ENCODE results near the gene OR2A25.
A peak's percentile ranks its signal among the peaks of the same experiment; 100 is the strongest.

The OR2A25 gene, protein sequence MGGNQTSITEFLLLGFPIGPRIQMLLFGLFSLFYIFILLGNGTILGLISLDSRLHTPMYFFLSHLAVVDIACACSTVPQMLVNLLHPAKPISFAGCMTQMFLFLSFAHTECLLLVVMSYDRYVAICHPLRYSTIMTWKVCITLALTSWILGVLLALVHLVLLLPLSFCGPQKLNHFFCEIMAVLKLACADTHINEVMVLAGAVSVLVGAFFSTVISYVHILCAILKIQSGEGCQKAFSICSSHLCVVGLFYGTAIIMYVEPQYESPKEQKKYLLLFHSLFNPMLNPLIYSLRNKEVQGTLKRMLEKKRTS

DNA sequence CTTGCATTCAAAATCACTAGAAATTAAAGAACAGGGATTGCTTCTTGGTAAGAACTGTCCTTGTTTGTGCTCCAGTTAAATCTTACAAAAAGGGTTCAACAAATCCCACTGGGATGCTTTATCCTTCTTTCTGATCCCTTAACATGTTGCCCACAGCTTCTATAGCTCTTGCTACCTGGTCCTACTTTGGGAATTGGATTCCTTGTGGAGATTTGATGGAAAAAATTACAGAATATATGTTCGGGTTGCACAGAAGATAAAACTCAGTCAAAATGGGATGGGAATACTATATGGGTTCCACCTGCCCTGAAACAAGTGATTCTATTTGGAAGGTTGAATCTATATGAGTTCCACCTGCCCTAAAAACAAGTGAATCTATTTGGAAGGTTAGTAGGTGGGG is at the start of gene OR2A25:
Gene OR2A25, plus strand, starts transcription at position 301 of the 400 bp plus-strand sequence. CDS start 4,409 bp downstream, outside the sequence.
- no peak within 1 kb of the TSS for H3K27ac ChIP-seq
- TF ChIP-seq, protein P1, sequence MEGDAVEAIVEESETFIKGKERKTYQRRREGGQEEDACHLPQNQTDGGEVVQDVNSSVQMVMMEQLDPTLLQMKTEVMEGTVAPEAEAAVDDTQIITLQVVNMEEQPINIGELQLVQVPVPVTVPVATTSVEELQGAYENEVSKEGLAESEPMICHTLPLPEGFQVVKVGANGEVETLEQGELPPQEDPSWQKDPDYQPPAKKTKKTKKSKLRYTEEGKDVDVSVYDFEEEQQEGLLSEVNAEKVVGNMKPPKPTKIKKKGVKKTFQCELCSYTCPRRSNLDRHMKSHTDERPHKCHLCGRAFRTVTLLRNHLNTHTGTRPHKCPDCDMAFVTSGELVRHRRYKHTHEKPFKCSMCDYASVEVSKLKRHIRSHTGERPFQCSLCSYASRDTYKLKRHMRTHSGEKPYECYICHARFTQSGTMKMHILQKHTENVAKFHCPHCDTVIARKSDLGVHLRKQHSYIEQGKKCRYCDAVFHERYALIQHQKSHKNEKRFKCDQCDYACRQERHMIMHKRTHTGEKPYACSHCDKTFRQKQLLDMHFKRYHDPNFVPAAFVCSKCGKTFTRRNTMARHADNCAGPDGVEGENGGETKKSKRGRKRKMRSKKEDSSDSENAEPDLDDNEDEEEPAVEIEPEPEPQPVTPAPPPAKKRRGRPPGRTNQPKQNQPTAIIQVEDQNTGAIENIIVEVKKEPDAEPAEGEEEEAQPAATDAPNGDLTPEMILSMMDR (conservative IDR thresholded peaks at IDR 0.05) = no peak
- TF ChIP-seq ZFX (IDR thresholded peaks at IDR 0.05) = no peak

DNA sequence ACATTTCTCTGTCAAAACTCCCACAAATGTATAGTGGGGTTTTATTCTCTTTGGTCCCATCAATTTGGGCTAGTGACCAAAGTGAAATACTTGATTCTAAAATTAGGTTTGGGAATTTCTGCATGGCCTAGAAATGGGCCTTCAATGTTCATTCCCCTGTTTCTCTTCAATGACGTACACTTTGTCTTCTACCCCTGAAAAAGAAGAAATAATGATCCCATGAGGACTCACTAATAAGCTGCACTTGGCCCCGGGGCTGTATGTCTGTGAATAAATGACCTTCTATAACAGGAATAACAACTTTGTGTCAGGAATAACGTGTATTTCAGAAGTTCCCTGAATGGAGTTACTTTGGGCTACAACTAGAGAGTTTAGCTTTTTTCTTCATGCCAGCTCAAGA is 49.3 kb upstream of the OR2A25 start:
- H3K27ac ChIP-seq = no peak overlapping the region
- TF ChIP-seq, protein P1 (conservative IDR thresholded peaks at IDR 0.05) = no peak
- no peak for TF ChIP-seq ZFX (IDR thresholded peaks at IDR 0.05)

DNA sequence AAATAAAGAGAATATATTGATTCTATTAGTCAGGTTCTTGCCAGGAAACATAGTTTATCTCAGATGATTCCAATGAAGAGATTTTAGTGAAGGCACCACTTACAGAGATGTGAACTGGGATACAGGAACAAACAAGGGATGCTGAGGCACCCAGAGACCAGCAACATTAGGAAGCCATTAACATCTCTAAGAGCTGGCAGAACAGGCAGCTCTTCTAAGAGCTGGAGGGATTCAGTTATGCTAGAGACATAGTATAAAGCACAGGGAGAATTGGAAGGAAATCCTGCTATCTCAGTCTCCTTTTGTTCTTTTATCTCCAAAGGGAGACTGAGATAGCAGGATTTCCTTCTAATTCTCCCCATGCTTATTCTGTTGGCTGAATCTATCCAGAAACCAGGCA is 47.4 kb upstream of the OR2A25 start:
- TF ChIP-seq, protein P1 (conservative IDR thresholded peaks at IDR 0.05) = no peak
- no peak for TF ChIP-seq ZFX (IDR thresholded peaks at IDR 0.05)
- no peak overlapping the region for H3K27ac ChIP-seq

DNA sequence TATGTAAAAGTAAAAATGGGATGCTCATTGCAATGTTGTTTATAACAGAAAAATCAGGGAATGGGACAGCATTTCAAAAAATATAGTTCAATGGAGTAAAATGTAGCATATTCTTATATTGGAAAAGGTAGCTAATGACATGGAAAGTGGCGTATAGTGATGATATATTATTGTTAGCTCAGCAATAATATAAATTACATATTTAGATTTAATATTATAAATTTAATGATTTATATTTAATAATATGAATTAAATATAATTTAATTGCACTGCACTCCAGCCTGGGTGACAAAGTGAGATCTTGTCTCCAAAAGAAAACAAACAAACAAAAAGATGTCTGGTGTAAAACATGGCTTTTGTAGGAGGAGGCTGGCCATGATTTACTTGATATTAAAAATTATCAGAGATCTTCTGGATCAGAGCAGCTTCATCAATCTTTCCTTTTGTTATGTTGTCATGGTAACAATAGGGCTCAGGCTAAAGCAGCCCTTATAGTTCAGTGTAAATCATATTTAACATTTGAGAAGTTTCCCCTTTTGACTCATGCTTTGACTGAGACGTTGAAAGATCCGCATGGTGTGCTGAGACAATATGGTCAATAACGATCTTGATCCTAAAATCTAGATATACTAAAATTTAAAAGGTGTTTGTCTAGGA is 46.3 kb upstream of the OR2A25 start:
- no peak overlapping the region for H3K27ac ChIP-seq
- TF ChIP-seq, protein P1 (conservative IDR thresholded peaks at IDR 0.05) = no peak
- TF ChIP-seq ZFX (IDR thresholded peaks at IDR 0.05) = no peak

DNA sequence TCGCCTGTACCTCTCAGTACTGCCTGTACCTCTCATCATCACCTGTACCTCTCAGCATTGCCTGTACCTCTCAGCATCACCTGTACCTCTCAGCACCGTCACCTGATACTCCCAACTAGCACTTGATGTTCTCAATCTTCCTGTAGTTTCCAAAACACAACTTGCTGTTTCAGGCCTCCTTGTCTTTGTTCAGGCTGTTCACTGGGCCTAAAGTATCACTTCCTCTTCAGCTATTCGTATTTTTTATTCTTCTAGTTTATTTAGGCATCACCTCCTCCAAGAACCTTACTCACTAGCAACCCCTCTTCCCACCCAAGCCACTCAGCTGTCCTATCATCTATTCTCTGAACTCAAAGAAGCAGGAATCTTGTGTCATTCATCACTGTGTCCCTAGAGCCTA is 45.4 kb upstream of the OR2A25 start:
- H3K27ac ChIP-seq = no peak overlapping the region
- TF ChIP-seq, protein P1 (conservative IDR thresholded peaks at IDR 0.05) = no peak
- no peak for TF ChIP-seq ZFX (IDR thresholded peaks at IDR 0.05)

DNA sequence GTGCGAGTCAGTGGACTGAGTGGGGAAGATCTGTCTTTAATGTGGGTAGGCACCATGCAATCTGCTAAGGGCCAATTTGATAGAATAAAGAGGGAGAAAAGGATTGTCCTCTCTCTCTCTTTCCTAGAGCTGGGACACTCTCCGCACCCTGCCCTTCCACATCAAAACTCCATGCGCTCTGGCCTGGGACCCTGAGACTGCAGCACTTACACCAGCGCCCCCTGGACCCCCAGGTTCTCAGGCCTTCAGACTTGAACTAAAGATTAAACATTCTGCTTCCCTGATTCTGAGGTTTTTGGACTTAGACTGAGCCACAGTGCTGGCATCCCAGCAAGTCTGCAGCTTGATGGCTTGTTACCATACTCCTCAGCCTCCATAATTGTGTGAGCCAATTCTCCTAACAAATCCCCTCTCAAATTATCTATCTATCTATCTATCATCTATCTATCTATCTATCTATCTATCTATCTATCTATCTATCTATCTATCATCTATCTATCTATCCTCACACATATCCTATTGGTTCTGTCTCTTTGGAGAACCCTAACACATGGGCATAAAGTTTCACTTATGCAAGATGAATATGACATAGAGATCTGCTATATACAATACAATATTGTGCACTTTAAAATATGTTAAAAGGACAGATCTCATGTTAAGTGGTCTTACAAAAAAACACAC is 43.3 kb upstream of the OR2A25 start:
- no peak overlapping the region for H3K27ac ChIP-seq
- no peak for TF ChIP-seq ZFX (IDR thresholded peaks at IDR 0.05)
- TF ChIP-seq, protein P1 (conservative IDR thresholded peaks at IDR 0.05) = no peak

DNA sequence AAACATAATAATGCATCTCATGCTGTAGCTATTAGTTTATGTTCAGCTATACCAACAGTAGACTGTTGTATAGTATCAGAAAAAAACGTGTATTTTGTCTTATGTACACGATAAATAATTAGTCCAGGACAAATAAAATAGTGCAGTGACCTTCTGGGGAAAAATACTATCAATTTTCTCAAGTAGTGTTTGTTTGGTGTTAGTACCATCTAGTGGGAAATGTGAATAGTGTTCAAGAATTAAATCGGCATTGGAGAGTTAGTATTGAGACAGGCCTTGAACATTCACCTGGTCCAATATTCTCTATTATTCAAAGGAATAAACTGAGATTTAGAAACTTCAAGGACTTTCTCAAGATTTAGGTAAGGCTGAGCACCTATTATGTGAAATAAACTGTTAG is 42.5 kb upstream of the OR2A25 start:
- H3K27ac ChIP-seq = no peak overlapping the region
- no peak for TF ChIP-seq ZFX (IDR thresholded peaks at IDR 0.05)
- TF ChIP-seq, protein P1 (conservative IDR thresholded peaks at IDR 0.05) = peak; percentile 78
